ENCODE results near the gene ZNF385B.

The ZNF385B gene

GRCh38 chr2:179555691-179556283 lies 305.6 kb downstream of the ZNF385B start:
- no peak overlapping the region for H3K4me3 Mint-ChIP-seq
- H3K36me3 Mint-ChIP-seq (ENCODE audit: low read depth), result no peaks in the 10 kb centered on the region
- H3K27ac Mint-ChIP-seq, result no peak overlapping the region
- H3K4me1 Mint-ChIP-seq (ENCODE audit: low read depth), result no peaks in the 10 kb centered on the region
- H3K27me3 Mint-ChIP-seq (ENCODE audit: low read depth), result no peaks in the 10 kb centered on the region
- H3K9me3 Mint-ChIP-seq, result no peaks in the 10 kb centered on the region

- no peaks in the 10 kb centered on the region for H3K9me3 Mint-ChIP-seq
- H3K4me3 Mint-ChIP-seq, result no peak overlapping the region
- H3K27me3 Mint-ChIP-seq (ENCODE audit: low read depth), result no peaks in the 10 kb centered on the region
- H3K36me3 Mint-ChIP-seq (ENCODE audit: low read depth), result no peaks in the 10 kb centered on the region
- H3K4me1 Mint-ChIP-seq (ENCODE audit: low read depth), result no peaks in the 10 kb centered on the region
- no peak overlapping the region for H3K27ac Mint-ChIP-seq
Observed at GRCh38 chr2:179554639-179555386, 306.6 kb downstream of the ZNF385B start.

- Mint-ChIP-seq H3K36me3 (ENCODE audit: low read depth) (no peaks in the 10 kb centered on the region), H3K27ac (no peak overlapping the region), H3K9me3 (no peaks in the 10 kb centered on the region), H3K4me3 (no peak overlapping the region), H3K4me1 (ENCODE audit: low read depth) (no peaks in the 10 kb centered on the region), H3K27me3 (ENCODE audit: low read depth) (no peaks in the 10 kb centered on the region)
Observed at GRCh38 chr2:179553382-179553781, 308.0 kb downstream of the ZNF385B start.

- no peak overlapping the region for H3K4me3 Mint-ChIP-seq
- H3K27ac Mint-ChIP-seq, result no peak overlapping the region
Observed at GRCh38 chr2:179551539-179552045, 309.8 kb downstream of the ZNF385B start.

GRCh38 chr2:179550849-179551248 lies 310.6 kb downstream of the ZNF385B start:
- Mint-ChIP-seq H3K36me3 (ENCODE audit: low read depth) (no peaks in the 10 kb centered on the region), H3K27me3 (ENCODE audit: low read depth) (no peaks in the 10 kb centered on the region), H3K4me1 (ENCODE audit: low read depth) (no peaks in the 10 kb centered on the region), H3K27ac (no peak overlapping the region), H3K4me3 (no peak overlapping the region), H3K9me3 (no peaks in the 10 kb centered on the region)

More at GRCh38 chr2:179551539-179552045, 309.8 kb downstream of the ZNF385B start:
- H3K4me1 Mint-ChIP-seq (ENCODE audit: low read depth), result no peaks in the 10 kb centered on the region
- no peaks in the 10 kb centered on the region for H3K36me3 Mint-ChIP-seq (ENCODE audit: low read depth)
- H3K27me3 Mint-ChIP-seq (ENCODE audit: low read depth), result no peaks in the 10 kb centered on the region
- H3K9me3 Mint-ChIP-seq, result no peaks in the 10 kb centered on the region

GRCh38 chr2:179550214-179550613 lies 311.2 kb downstream of the ZNF385B start:
- Mint-ChIP-seq H3K27me3 (ENCODE audit: low read depth) (no peaks in the 10 kb centered on the region), H3K9me3 (no peaks in the 10 kb centered on the region), H3K36me3 (ENCODE audit: low read depth) (no peaks in the 10 kb centered on the region), H3K4me1 (ENCODE audit: low read depth) (no peaks in the 10 kb centered on the region), H3K27ac (no peak overlapping the region), H3K4me3 (no peak overlapping the region)

GRCh38 chr2:179546656-179547055 lies 314.8 kb downstream of the ZNF385B start:
- Mint-ChIP-seq H3K4me3 (no peak overlapping the region), H3K9me3 (no peaks in the 10 kb centered on the region), H3K36me3 (ENCODE audit: low read depth) (no peaks in the 10 kb centered on the region), H3K27ac (no peak overlapping the region), H3K4me1 (ENCODE audit: low read depth) (no peaks in the 10 kb centered on the region), H3K27me3 (ENCODE audit: low read depth) (no peaks in the 10 kb centered on the region)

- Mint-ChIP-seq H3K4me1 (ENCODE audit: low read depth) (no peaks in the 10 kb centered on the region), H3K27ac (no peak overlapping the region), H3K9me3 (no peaks in the 10 kb centered on the region), H3K27me3 (ENCODE audit: low read depth) (no peaks in the 10 kb centered on the region), H3K4me3 (no peak overlapping the region), H3K36me3 (ENCODE audit: low read depth) (no peaks in the 10 kb centered on the region)
Observed at GRCh38 chr2:179545024-179545423, 316.4 kb downstream of the ZNF385B start.

- Mint-ChIP-seq H3K4me1 (ENCODE audit: low read depth) (no peaks in the 10 kb centered on the region), H3K27me3 (ENCODE audit: low read depth) (no peaks in the 10 kb centered on the region), H3K36me3 (ENCODE audit: low read depth) (no peaks in the 10 kb centered on the region), H3K27ac (no peak overlapping the region), H3K9me3 (no peaks in the 10 kb centered on the region), H3K4me3 (no peak overlapping the region)
Observed at GRCh38 chr2:179543361-179543901, 318.0 kb downstream of the ZNF385B start.

GRCh38 chr2:179541586-179541985 lies 319.8 kb downstream of the ZNF385B start:
- Mint-ChIP-seq H3K27me3 (ENCODE audit: low read depth) (no peaks in the 10 kb centered on the region), H3K27ac (no peak overlapping the region), H3K4me3 (no peak overlapping the region)

GRCh38 chr2:179539124-179539511 lies 322.3 kb downstream of the ZNF385B start:
- no peak overlapping the region for H3K27ac Mint-ChIP-seq
- no peaks in the 10 kb centered on the region for H3K9me3 Mint-ChIP-seq
- H3K36me3 Mint-ChIP-seq (ENCODE audit: low read depth), result no peaks in the 10 kb centered on the region
- H3K27me3 Mint-ChIP-seq (ENCODE audit: low read depth), result no peaks in the 10 kb centered on the region
- no peak overlapping the region for H3K4me3 Mint-ChIP-seq
- H3K4me1 Mint-ChIP-seq (ENCODE audit: low read depth), result no peaks in the 10 kb centered on the region

More at GRCh38 chr2:179541586-179541985, 319.8 kb downstream of the ZNF385B start:
- Mint-ChIP-seq H3K36me3 (ENCODE audit: low read depth) (no peaks in the 10 kb centered on the region), H3K9me3 (no peaks in the 10 kb centered on the region), H3K4me1 (ENCODE audit: low read depth) (no peaks in the 10 kb centered on the region)

- H3K27ac Mint-ChIP-seq, result no peak overlapping the region
- no peaks in the 10 kb centered on the region for H3K9me3 Mint-ChIP-seq
- no peaks in the 10 kb centered on the region for H3K36me3 Mint-ChIP-seq (ENCODE audit: low read depth)
- H3K4me1 Mint-ChIP-seq (ENCODE audit: low read depth), result no peaks in the 10 kb centered on the region
- H3K4me3 Mint-ChIP-seq, result no peak overlapping the region
- H3K27me3 Mint-ChIP-seq (ENCODE audit: low read depth), result no peaks in the 10 kb centered on the region
Observed at GRCh38 chr2:179538406-179539123, 322.8 kb downstream of the ZNF385B start.

- H3K36me3 Mint-ChIP-seq (ENCODE audit: low read depth), result no peaks in the 10 kb centered on the region
- no peak overlapping the region for H3K4me3 Mint-ChIP-seq
- H3K27me3 Mint-ChIP-seq (ENCODE audit: low read depth), result no peaks in the 10 kb centered on the region
- H3K4me1 Mint-ChIP-seq (ENCODE audit: low read depth), result no peaks in the 10 kb centered on the region
- H3K27ac Mint-ChIP-seq, result no peak overlapping the region
- no peaks in the 10 kb centered on the region for H3K9me3 Mint-ChIP-seq
Observed at GRCh38 chr2:179536185-179536584, 325.2 kb downstream of the ZNF385B start.

- no peaks in the 10 kb centered on the region for H3K4me1 Mint-ChIP-seq (ENCODE audit: low read depth)
- H3K4me3 Mint-ChIP-seq, result no peak overlapping the region
Observed at GRCh38 chr2:179533875-179534274, 327.5 kb downstream of the ZNF385B start.

More at GRCh38 chr2:179533875-179534274, 327.5 kb downstream of the ZNF385B start:
- no peaks in the 10 kb centered on the region for H3K9me3 Mint-ChIP-seq
- H3K36me3 Mint-ChIP-seq (ENCODE audit: low read depth), result no peaks in the 10 kb centered on the region
- no peaks in the 10 kb centered on the region for H3K27me3 Mint-ChIP-seq (ENCODE audit: low read depth)
- no peak overlapping the region for H3K27ac Mint-ChIP-seq

Data from T-helper 1 cell treated with Interleukin-12 subunit alpha and Interleukin-12 subunit beta and Interleukin-4 antibody, amounts not matched to agents 30 μg/mL and 1 μg/mL, for 36 hours (primary cell).